Immature natural killer cell (primary cell): ENCODE data around the gene CATSPERE. TPM values are rescaled to one million over a fixed set of nuclear protein-coding genes. Genes with fewer than 3 reads are reported as not detected.

Experiments used
- DNase-seq, 3 donors: peaks; one replicate each; pipeline ENCODE4 v3.0.0; 2022; ENCODE audit warnings: mixed read lengths in 1 of 3
- H3K27ac Mint-ChIP-seq, 6 donors: one replicate each; pipeline ENCODE4 v1.8.0; 2020; ENCODE audit warnings: mixed read lengths in 6 of 6, mild to moderate bottlenecking in 5 of 6, inconsistent platforms in 4 of 6, moderate library complexity in 3 of 6
- H3K27me3 Mint-ChIP-seq, 3 donors: one replicate each; pipeline ENCODE4 v1.8.0; 2020 to 2021; ENCODE audit warnings: low read depth in 3 of 3, mild to moderate bottlenecking in 3 of 3, mixed read lengths in 3 of 3, moderate library complexity in 3 of 3, inconsistent platforms in 1 of 3
- H3K36me3 Mint-ChIP-seq, 3 donors: one replicate each; pipeline ENCODE4 v1.8.0; 2020; ENCODE audit warnings: mixed read lengths in 3 of 3, inconsistent platforms in 2 of 3, mild to moderate bottlenecking in 2 of 3
- H3K4me1 Mint-ChIP-seq, 2 donors: one replicate each; pipeline ENCODE4 v1.8.0; 2020; ENCODE audit warnings: inconsistent platforms in 2 of 2, mild to moderate bottlenecking in 2 of 2, mixed read lengths in 2 of 2, moderate library complexity in 1 of 2
- H3K4me3 Mint-ChIP-seq, 5 donors: one replicate each; pipeline ENCODE4 v1.8.0; 2020; ENCODE audit warnings: mild to moderate bottlenecking in 5 of 5, mixed read lengths in 5 of 5, inconsistent platforms in 3 of 5, moderate library complexity in 3 of 5
- H3K9me3 Mint-ChIP-seq, 6 donors: one replicate each; pipeline ENCODE4 v1.8.0; 2020; ENCODE audit warnings: mild to moderate bottlenecking in 6 of 6, mixed read lengths in 6 of 6, inconsistent platforms in 4 of 6, moderate library complexity in 3 of 6
- polyA plus RNA-seq, 3 donors: library from polyadenylated mRNA; unstranded; fragments of 300-500 nt; fragmentation: Illumina TruSeq; gene quantifications; one replicate each; pipeline ENCODE4 v1.2.3, GENCODE V29; 2021

Gene CATSPERE
- polyA plus RNA-seq, 3 donors from 2014 or later, result 0.11 to 0.31 TPM; not detected in 1

GRCh38 chr1:244439391-244440032, 21.6 kb upstream of the CATSPERE start:
- Mint-ChIP-seq H3K27ac (peak overlapping the region in 1 of 6 donors; percentile 64), H3K36me3 (peaks cover 8 to 12% (median 9%) of the 10 kb centered on the region in 3 donors), H3K9me3 (no peaks in the 10 kb centered on the region), H3K27me3 (no peaks in the 10 kb centered on the region), H3K4me3 (no peak overlapping the region), H3K4me1 (peaks cover 34 to 62% of the 10 kb centered on the region in 2 donors)
- DNase-seq, result no peak

DNA sequence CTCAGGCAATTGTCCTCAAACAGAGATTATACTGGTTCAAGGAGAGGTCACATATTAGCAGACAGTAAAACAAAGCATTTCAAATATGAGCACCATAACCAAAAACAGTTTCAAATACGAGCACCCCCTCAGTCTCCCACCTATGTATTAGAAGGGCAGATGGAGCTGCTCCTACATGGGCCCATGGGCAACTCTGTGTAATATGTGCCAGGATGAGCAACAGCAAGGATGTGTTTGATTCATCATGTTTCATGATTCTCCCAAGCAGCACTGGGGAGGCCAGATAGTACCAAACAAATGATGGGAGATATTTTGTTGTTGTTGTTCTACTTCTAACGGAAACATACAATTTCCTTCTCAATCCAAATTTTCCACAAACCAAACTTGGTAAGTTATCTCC, 18.2 kb upstream of the CATSPERE start:
- peaks cover 0 to 3% (median 0%) of the 10 kb centered on the region in 3 donors for H3K27me3 Mint-ChIP-seq
- no peak overlapping the region for H3K27ac Mint-ChIP-seq
- H3K36me3 Mint-ChIP-seq, result peaks cover 0 to 6% (median 0%) of the 10 kb centered on the region in 3 donors
- no peak overlapping the region for H3K4me3 Mint-ChIP-seq
- H3K9me3 Mint-ChIP-seq, result no peaks in the 10 kb centered on the region
- DNase-seq, result no peak
- H3K4me1 Mint-ChIP-seq, result peaks cover 43 to 84% of the 10 kb centered on the region in 2 donors

DNA sequence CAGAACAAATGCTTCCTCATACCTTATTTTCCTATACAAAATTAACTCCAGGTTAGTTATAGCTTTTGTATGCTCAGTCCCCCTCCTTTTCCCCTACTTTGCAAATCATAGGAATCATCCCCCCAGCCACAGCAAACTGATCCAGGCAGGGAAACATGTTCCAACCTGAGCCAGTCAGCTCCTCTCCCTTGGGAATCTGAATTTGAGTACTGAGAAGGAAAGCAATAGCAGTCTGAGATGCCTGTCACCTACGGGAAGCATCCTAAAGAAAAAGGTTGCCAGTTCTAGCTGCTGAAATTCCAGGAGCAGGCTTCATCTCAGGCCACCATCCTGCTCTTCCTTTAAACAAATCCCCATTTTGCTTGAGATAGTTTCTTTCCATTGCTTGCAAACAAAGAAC, 16.2 kb upstream of the CATSPERE start:
- Mint-ChIP-seq H3K27me3 (peaks cover 0 to 3% (median under 1%) of the 10 kb centered on the region in 3 donors), H3K9me3 (no peaks in the 10 kb centered on the region), H3K4me3 (no peak overlapping the region), H3K4me1 (peaks cover 51 to 85% of the 10 kb centered on the region in 2 donors), H3K36me3 (peaks cover 0 to 6% (median 3%) of the 10 kb centered on the region in 3 donors), H3K27ac (peak overlapping the region in 4 of 6 donors; percentile 47 to 96 (median 64))
- DNase-seq, result no peak

DNA sequence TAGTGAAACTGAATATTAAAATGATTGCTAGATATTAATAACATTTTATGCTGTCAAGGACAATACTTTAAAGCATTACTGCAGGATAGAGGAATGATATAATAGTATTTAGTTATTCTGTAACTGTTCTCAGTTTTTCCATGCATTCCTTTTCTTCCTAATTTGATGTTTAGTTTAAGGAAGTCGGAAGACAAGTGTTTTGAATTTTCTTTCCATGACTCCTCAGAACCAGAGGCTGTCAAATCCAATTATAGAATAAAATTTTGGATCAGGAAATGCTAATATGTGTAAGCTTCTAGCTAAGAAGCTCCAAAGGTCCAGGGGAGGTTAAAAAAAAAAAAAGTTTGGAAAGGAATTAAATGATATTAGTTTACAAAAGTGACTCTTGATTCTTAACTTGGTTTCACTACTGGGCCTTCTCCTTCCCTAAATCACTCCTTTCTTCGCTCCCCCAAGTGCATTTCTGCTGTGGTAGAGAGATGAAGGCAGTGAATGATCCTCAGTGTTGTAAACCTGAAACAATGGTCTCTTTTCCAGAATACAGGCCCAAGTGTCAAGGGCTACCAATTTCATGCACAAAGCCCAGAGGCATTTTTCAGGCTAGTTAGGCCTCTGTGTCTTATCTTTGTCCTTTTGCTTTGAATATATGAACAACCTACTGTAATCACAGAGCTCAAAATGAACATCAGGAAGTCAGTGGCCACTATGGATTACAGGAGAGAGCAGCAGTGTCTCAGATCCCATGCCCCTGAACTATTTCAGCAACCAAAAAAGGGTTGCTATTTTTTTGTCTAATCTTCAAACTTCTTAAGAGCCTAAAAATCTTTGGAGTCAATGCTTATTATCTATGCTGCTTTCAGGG, 15.5 kb upstream of the CATSPERE start:
- peaks cover 58 to 85% of the 10 kb centered on the region in 2 donors for H3K4me1 Mint-ChIP-seq
- no peak overlapping the region for H3K4me3 Mint-ChIP-seq
- H3K9me3 Mint-ChIP-seq, result no peaks in the 10 kb centered on the region
- H3K36me3 Mint-ChIP-seq, result peaks cover 0 to 6% (median 3%) of the 10 kb centered on the region in 3 donors
- peak overlapping the region; percentile 43 to 96 (median 72) for H3K27ac Mint-ChIP-seq
- peaks cover 1 to 5% (median 2%) of the 10 kb centered on the region in 3 donors for H3K27me3 Mint-ChIP-seq
- DNase-seq, result no peak

GRCh38 chr1:244447024-244447423, 14.0 kb upstream of the CATSPERE start:
- Mint-ChIP-seq H3K9me3 (no peaks in the 10 kb centered on the region), H3K36me3 (peaks cover 0 to 6% (median 3%) of the 10 kb centered on the region in 3 donors), H3K4me1 (peaks cover 62 to 85% of the 10 kb centered on the region in 2 donors), H3K27ac (peak overlapping the region in 5 of 6 donors; percentile 36 to 96 (median 51)), H3K4me3 (no peak overlapping the region), H3K27me3 (peaks cover 5 to 14% (median 7%) of the 10 kb centered on the region in 3 donors)
- no peak for DNase-seq

DNA sequence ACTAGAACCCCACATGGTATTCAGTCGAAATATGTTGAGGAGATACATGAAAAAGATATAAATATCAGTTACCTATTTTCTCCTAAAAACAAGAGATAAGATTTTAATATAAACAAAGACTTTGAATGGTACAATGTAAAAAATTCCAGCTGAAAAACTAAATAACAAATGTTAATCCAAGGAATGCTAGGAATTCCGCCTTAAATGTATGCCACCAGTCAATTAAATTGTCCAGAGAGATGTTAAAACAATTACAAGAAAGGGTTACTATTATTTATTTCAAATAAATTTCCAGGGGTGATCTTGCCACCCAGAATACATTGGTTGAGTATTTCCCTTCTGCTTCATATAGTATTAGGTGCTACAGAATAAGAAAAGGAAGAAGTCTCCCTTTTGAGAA, 13.5 kb upstream of the CATSPERE start:
- H3K27me3 Mint-ChIP-seq, result peaks cover 7 to 14% (median 7%) of the 10 kb centered on the region in 3 donors
- peak overlapping the region in 4 of 6 donors; percentile 29 to 96 (median 34) for H3K27ac Mint-ChIP-seq
- no peaks in the 10 kb centered on the region for H3K9me3 Mint-ChIP-seq
- peaks cover 0 to 6% (median 3%) of the 10 kb centered on the region in 3 donors for H3K36me3 Mint-ChIP-seq
- no peak overlapping the region for H3K4me3 Mint-ChIP-seq
- DNase-seq, result no peak
- H3K4me1 Mint-ChIP-seq, result peaks cover 62 to 84% of the 10 kb centered on the region in 2 donors

DNA sequence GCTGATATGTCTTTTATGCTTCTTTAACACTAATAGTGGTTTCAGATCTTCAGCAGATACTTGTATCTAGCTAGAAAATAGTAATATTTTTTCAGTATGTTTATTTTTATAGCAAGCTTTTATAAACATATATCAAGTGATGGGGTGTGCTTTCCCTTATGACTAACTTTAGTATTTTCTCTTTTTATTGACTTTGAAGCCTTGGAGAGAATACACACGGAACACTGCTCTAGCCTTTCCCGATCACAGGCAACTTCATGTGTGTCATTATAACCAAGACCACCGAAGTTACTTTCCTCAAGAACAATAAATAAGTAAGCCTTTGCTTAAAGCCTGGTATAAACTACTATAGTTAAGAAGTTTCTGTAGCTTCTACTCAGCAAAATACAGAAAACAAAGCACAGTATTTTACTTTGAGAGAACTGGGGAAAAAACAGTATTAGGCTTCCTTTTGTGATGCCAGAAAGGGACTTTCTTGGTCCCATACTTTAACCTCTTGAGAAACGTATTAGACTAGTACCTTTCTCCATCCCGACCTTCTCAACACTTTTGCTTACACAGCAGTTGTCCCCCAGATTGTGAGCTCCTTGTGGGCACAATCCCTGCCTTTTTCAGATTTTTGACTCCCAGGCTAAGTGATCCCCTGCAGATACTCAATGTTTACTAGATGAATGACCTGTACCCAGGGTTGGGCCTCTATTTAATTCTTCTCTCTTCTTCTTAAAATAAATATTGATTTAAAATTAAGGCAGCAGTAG, 12.6 kb upstream of the CATSPERE start:
- Mint-ChIP-seq H3K36me3 (peaks cover 0 to 6% (median 3%) of the 10 kb centered on the region in 3 donors), H3K4me3 (peak overlapping the region in 3 of 5 donors; percentile 22 to 59 (median 42)), H3K27me3 (peaks cover 7 to 14% (median 7%) of the 10 kb centered on the region in 3 donors), H3K4me1 (peaks cover 61 to 81% of the 10 kb centered on the region in 2 donors), H3K27ac (peak overlapping the region; percentile 44 to 96 (median 70)), H3K9me3 (no peaks in the 10 kb centered on the region)
- DNase-seq, result no peak

GRCh38 chr1:244449936-244450508, 11.1 kb upstream of the CATSPERE start:
- Mint-ChIP-seq H3K4me1 (peaks cover 54 to 72% of the 10 kb centered on the region in 2 donors), H3K4me3 (peak overlapping the region; percentile 89 to 97 (median 93)), H3K27me3 (peaks cover 7 to 13% (median 7%) of the 10 kb centered on the region in 3 donors), H3K36me3 (peaks cover 0 to 3% (median 3%) of the 10 kb centered on the region in 3 donors), H3K9me3 (no peaks in the 10 kb centered on the region), H3K27ac (peak overlapping the region; percentile 95 to 99 (median 98))
- DNase-seq, result no peak

DNA sequence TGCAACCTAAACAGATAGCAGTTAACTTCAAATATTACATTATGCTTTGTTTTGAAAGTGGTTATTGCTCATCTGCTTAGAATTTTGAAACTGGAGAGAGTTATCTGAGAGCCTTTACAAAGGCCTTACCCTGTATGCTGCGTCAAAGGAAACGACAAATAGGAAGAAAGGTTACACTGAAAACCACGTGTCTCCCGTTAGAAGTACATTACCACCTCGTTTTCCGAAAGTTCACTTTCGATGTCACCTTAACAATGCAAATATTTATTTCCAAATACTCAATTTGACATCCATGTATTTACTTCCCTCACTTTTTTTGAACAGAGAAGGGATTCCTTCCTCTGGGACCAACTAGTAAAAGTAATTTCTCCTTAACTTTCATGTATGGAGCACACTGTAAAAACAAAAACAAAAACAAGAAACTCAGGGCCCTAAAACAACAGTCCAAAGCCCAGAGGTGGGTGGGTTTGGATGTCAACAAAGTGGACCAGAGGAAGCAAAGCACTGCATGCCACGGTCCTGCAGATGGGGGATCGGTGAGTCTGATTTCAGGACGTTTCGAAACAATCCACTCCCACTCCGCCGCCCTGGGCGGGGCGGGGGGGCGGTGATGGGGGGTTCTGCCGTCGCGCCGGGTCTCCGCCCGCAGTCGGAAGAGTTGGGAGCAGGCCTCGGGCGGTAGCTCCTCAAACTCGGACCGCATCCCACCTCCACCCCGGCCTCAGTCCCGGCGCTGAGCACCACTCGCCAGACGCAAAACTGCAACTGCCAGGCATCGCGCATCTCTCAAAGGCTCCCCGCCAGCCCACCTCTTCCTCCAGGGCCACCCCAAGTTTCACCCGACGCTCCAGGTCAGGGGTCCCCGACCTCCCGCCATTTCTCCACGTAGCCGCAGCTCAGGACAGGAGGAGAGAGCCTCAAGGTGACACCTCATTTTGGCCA, 10.2 kb upstream of the CATSPERE start:
- DNase-seq, result peak; percentile 60 to 70 (median 65)
- peaks cover 0 to 3% (median 0%) of the 10 kb centered on the region in 3 donors for H3K36me3 Mint-ChIP-seq
- no peaks in the 10 kb centered on the region for H3K9me3 Mint-ChIP-seq
- H3K27me3 Mint-ChIP-seq, result peaks cover 7 to 13% (median 9%) of the 10 kb centered on the region in 3 donors
- peaks cover 45 to 64% of the 10 kb centered on the region in 2 donors for H3K4me1 Mint-ChIP-seq
- peak overlapping the region; percentile 95 to 99 (median 98) for H3K27ac Mint-ChIP-seq
- H3K4me3 Mint-ChIP-seq, result peak overlapping the region; percentile 89 to 97 (median 93)

GRCh38 chr1:244451539-244451950, 9.5 kb upstream of the CATSPERE start, which contains the start of gene ADSS2:
Gene ADSS2 (minus strand): TSS chr1:244451909. CDS start chr1:244451817, 92 bp downstream.
- Mint-ChIP-seq H3K36me3 (peaks cover 0 to 3% (median 0%) of the 10 kb centered on the region in 3 donors), H3K4me3 (peak within 1 kb of the TSS; percentile 89 to 97 (median 93)), H3K27me3 (peaks cover 7 to 14% (median 9%) of the 10 kb centered on the region in 3 donors)

GRCh38 chr1:244451951-244452795, 8.9 kb upstream of the CATSPERE start:
- peak; percentile 99 for DNase-seq
- peaks cover 7 to 17% (median 9%) of the 10 kb centered on the region in 3 donors for H3K27me3 Mint-ChIP-seq
- peak overlapping the region; percentile 89 to 97 (median 93) for H3K4me3 Mint-ChIP-seq

More at GRCh38 chr1:244451539-244451950, 9.5 kb upstream of the CATSPERE start, which contains the start of gene ADSS2:
- no peak for DNase-seq
- peaks cover 42 to 57% of the 10 kb centered on the region in 2 donors for H3K4me1 Mint-ChIP-seq
- H3K27ac Mint-ChIP-seq, result peak within 1 kb of the TSS; percentile 95 to 99 (median 98)
- no peaks in the 10 kb centered on the region for H3K9me3 Mint-ChIP-seq

More at GRCh38 chr1:244451951-244452795, 8.9 kb upstream of the CATSPERE start:
- no peaks in the 10 kb centered on the region for H3K9me3 Mint-ChIP-seq
- peak overlapping the region; percentile 89 to 98 (median 96) for H3K27ac Mint-ChIP-seq
- peaks cover 0 to 3% (median 1%) of the 10 kb centered on the region in 3 donors for H3K36me3 Mint-ChIP-seq
- peaks cover 39 to 50% of the 10 kb centered on the region in 2 donors for H3K4me1 Mint-ChIP-seq
